ENCODE measurements around the gene PPP2R2B.

GRCh38 chr5:146707316-146707715 is 171.2 kb downstream of the PPP2R2B start:
- TF ChIP-seq CTCF (IDR thresholded peaks at IDR 0.05) (no peak), POLR2A (IDR thresholded peaks at IDR 0.05) (no peak)

All from esophagus squamous epithelium (tissue), 4 donors.